ENCODE results near the gene PER1. TPM values are rescaled to one million over a fixed set of nuclear protein-coding genes. Genes with fewer than 3 reads are reported as not detected.

Gene PER1
- total and polyA plus RNA-seq, 2 of the 13 experiments (the other 11 are each of a cell fraction or from before 2014, with no cell fraction given) = 2.6 to 3.6 TPM

- TF ChIP-seq SKIL (CRISPR knock-in tag; IDR thresholded peaks at IDR 0.05; ENCODE audit: borderline replicate concordance) (no peak), ZNF761 (CRISPR knock-in tag; conservative IDR thresholded peaks at IDR 0.05) (no peak), ARNT2 (CRISPR knock-in tag; IDR thresholded peaks at IDR 0.05; ENCODE audit: low read depth) (peak; percentile 39; the same call in 1 of the 2 replicates), NR3C1 (CRISPR knock-in tag; IDR thresholded peaks at IDR 0.05) (no peak), TCF7L2 (IDR thresholded peaks at IDR 0.05; ENCODE audit: low read depth, low read length) (no peak), PHF5A (CRISPR knock-in tag; IDR thresholded peaks at IDR 0.05; ENCODE audit: low read depth, unreplicated experiment) (no peak), ZMYM3 (CRISPR knock-in tag; IDR thresholded peaks at IDR 0.05) (peak; percentile 69), MEIS2 (CRISPR knock-in tag; IDR thresholded peaks at IDR 0.05) (0 out of 2 replicates have a peak, but pooled peaks have one; percentile 40), GMEB1 (CRISPR knock-in tag; IDR thresholded peaks at IDR 0.05; ENCODE audit: borderline replicate concordance) (no peak), ZNF691 (CRISPR knock-in tag; IDR thresholded peaks at IDR 0.05; ENCODE audit: borderline replicate concordance, low read depth) (0 out of 2 replicates have a peak, but pooled peaks have one; percentile 8), THRA (CRISPR knock-in tag; IDR thresholded peaks at IDR 0.05; ENCODE audit: borderline replicate concordance) (peak; percentile 79; the same call in 1 of the 2 replicates), ETV6 (CRISPR knock-in tag; conservative IDR thresholded peaks at IDR 0.05) (no peak; the same call in 1 of the 2 replicates), HMG20A (CRISPR knock-in tag; IDR thresholded peaks at IDR 0.05; ENCODE audit: borderline replicate concordance) (no peak), ZNF7 (CRISPR knock-in tag; IDR thresholded peaks at IDR 0.05) (no peak), ZBTB46 (CRISPR knock-in tag; IDR thresholded peaks at IDR 0.05; ENCODE audit: borderline replicate concordance) (no peak), CBX1 (IDR thresholded peaks at IDR 0.05; ENCODE audit: low read depth) (peak; percentile 95), HOXA3 (CRISPR knock-in tag; IDR thresholded peaks at IDR 0.05) (peak; percentile 61), ZNF264 (CRISPR knock-in tag; IDR thresholded peaks at IDR 0.05) (no peak), TEF (CRISPR knock-in tag; IDR thresholded peaks at IDR 0.05) (no peak)
Measured at GRCh38 chr17:8185582-8186445, 33.6 kb upstream of the PER1 start (continued).

Measured in HepG2 (cell line).